Brain microvascular endothelial cell (primary cell): ENCODE results near the gene GSE1.
A peak's percentile ranks its signal among the peaks of the same experiment; 100 is the strongest.

Source experiments
- DNase-seq: peaks from one replicate; pipeline ENCODE4 v3.0.0-alpha.2; 2020
- H3K27ac ChIP-seq: fragments of 250-450 bp; sonication (Bioruptor Pico); 2 replicates; pipeline ENCODE4 v1.5.1; 2020; ENCODE audit warnings: mild to moderate bottlenecking, moderate library complexity
- H3K27me3 ChIP-seq: fragments of 250-450 bp; sonication (Bioruptor Pico); replicated peaks from 2 replicates; pipeline ENCODE4 v1.5.1; 2020; ENCODE audit warnings: mild to moderate bottlenecking
- H3K36me3 ChIP-seq: fragments of 250-450 bp; sonication (Bioruptor Pico); replicated peaks from 2 replicates; pipeline ENCODE4 v1.5.1; 2020; ENCODE audit warnings: mild to moderate bottlenecking
- H3K4me3 ChIP-seq: 2 replicates; pipeline ENCODE4 v1.5.1; 2011; ENCODE audit warnings: low read depth, mild to moderate bottlenecking, control low read depth, low read length, moderate library complexity
- CTCF ChIP-seq: IDR thresholded peaks from 2 replicates; pipeline ENCODE4 v1.5.1; 2011; ENCODE audit warnings: low read depth, mild to moderate bottlenecking, moderate library complexity, low read length, control low read depth, inconsistent platforms; ENCODE audit errors: missing control alignments
- in situ Hi-C: cut with HindIII; loops from 2 replicates; pipeline ENCODE4 v1.10.0; 2017; ENCODE audit warnings: low sequenced_read_pairs, low pct_ligation_motif_present

GSE1 gene

GRCh38 chr16:85611444-85612190, 1.5 kb upstream of the GSE1 start:
- Histone ChIP-seq H3K27ac (peak overlapping the region; percentile 59), H3K36me3 (no peaks in the 10 kb centered on the region), H3K4me3 (peak overlapping the region; percentile 46), H3K27me3 (peaks cover 3% of the 10 kb centered on the region)
- no peak for DNase-seq
- TF ChIP-seq CTCF, result no peak
- in situ Hi-C loops, result no loop called here

DNA sequence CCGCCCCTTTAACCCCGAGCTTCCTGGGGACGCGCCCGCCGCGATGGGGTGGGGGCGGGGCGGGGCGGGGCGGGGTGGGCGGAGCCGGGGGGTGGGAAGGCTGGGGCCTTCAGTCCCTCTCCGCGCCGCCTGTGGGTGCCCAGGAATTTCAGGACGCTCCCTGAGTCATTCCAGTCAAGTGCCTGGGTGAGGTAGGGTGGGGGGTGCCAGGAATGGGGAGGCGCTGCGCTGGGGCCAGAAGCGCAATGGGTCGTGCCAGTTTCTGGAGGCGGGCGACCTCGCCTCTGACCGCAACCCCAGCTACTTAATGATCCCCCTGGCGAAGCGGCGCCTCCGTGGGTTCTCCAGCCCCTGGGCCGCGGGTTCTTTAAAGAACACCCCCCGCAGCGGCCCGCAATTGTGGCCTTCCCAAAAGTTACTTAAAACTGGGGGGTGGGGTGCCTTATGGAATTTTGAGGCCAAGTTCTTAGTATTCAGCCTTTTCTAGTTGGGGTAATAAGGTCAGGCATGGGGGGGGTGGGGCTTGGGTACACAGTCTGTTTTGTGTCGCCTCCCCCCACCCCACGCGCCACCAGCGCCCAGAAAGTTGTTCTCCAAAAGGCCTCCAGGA, 826 bp upstream of the GSE1 start:
- no peaks in the 10 kb centered on the region for H3K36me3 ChIP-seq
- in situ Hi-C loops, result no loop called here
- peak; percentile 68 for DNase-seq
- H3K4me3 ChIP-seq, result peak overlapping the region; percentile 46
- peaks cover 3% of the 10 kb centered on the region for H3K27me3 ChIP-seq
- no peak for TF ChIP-seq CTCF
- no peak overlapping the region for H3K27ac ChIP-seq

- Histone ChIP-seq H3K36me3 (no peaks in the 10 kb centered on the region), H3K4me3 (no peak overlapping the region), H3K27ac (no peak overlapping the region), H3K27me3 (peaks cover 3% of the 10 kb centered on the region)
- TF ChIP-seq CTCF, result no peak
- no peak for DNase-seq
- in situ Hi-C loops, result no loop called here
Measured at GRCh38 chr16:85613604-85614337, 649 bp downstream of the GSE1 start.

- H3K27ac ChIP-seq, result no peak overlapping the region
- no peaks in the 10 kb centered on the region for H3K36me3 ChIP-seq
- in situ Hi-C loops, result no loop called here
- DNase-seq, result no peak
- H3K4me3 ChIP-seq, result no peak overlapping the region
- H3K27me3 ChIP-seq, result peaks cover 3% of the 10 kb centered on the region
- no peak for TF ChIP-seq CTCF
Measured at GRCh38 chr16:85614338-85615013, 1.4 kb downstream of the GSE1 start.

DNA sequence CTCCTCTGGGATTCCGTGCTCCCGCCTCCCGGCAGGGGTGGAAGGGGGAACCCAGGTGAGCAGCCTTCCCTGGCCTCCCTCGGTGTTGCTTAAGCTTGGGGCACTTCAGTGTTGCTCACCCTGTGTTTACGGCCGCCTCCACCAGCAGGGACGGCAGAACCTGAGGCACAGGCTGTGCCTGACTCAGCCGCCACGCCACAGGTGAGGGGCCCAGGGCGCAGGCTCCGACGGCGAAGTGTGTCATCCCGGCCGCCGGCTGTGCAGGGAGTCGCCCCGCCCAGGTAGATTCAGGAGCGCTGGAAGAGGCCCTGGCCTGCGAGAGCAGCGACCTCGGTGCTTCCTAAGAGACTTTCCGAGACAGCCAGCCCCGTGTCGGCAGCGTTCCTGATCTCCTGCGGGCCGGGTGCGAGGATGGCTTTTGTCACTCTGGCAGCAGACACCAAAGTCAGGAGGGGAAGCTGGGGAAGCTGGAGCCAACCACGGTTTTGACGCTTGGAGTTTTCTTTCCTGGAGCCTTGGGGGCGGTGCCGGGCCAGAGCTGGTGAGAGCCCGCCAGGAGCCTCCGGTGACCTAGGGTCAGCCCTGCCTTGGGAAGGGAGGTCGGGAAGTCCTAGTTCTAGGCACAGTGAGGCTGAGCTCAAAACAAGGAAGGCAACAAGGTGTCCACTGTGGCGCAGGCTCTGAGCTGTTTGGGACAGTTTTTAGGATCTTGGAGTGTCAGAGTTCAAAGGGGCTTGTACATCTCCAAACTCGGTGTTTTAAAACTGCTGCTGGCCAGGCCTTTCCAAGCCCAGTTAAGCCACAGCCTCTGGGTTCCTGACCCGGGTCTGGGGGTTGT, 2.1 kb downstream of the GSE1 start:
- Histone ChIP-seq H3K4me3 (no peak overlapping the region), H3K36me3 (no peaks in the 10 kb centered on the region)
- no peak for DNase-seq

More for the DNA sequence above, 2.1 kb downstream of the GSE1 start:
- in situ Hi-C loops, result no loop called here
- no peak for TF ChIP-seq CTCF
- Histone ChIP-seq H3K27me3 (peaks cover 3% of the 10 kb centered on the region), H3K27ac (no peak overlapping the region)
